Activated CD4-positive, alpha-beta T cell treated with anti-CD3 and anti-CD28 coated beads for 1 hour (primary cell): ENCODE measurements around the gene ABLIM1.

Source experiments
- DNase-seq: peaks from one replicate; pipeline ENCODE4 v3.0.0-alpha.2; 2020

ABLIM1 gene

DNA sequence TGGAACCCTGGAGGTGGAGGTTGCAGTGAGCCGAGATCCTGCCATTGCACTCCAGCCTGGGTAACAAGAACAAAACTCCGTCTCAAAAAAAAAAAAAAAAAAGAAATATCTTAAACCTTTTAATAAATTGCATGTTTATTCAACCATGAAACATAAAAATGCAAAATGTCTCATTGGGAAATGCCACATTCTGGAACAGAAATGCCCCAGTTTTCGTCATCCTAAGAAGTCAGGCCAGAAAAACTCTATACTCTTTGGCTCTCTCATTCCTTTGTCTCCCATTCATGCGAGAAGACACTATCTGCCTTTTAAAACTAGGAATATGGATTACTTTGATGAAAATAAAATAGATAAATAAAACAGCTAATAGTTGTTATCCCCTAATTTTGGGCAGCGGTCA, 21.5 kb upstream of the ABLIM1 start:
- DNase-seq, result no peak

DNA sequence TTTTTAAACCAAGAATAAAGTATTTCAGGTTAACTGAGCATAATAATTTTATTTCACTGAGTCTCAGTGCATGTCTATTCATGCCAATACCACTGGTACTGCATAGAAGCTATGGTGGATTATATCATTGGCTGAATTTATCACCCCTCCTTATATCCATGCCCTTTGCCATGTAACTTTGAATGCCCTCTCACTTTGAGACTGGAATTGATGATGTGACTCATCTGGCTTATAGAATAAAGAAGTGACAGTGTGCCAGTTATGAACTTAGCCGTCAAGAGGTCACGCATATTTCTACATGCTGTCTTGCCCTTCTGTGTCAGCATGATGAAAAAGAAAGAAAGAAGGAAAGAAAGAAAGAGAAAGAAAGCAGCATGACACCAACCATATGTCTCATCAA, 20.7 kb upstream of the ABLIM1 start:
- DNase-seq, result no peak

DNA sequence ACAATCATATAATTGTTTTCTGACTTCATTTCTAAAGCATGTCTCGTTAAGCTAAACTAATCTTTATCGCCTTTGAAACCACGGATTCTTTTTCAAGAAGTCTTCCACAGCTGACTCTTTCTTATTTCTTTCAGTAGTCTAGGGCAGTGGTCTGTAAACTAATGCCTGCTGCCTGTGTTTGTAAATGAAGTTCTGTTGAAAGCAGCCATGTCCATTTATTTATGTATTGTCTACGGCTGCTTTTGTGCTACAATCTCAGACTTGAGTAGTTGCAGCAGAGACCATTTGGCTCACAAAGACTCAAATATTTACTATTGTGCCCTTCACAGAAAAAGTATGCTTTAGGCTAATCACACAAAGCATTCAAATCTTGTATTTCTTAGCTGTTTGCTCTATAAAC, 20.3 kb upstream of the ABLIM1 start:
- DNase-seq, result no peak

DNA sequence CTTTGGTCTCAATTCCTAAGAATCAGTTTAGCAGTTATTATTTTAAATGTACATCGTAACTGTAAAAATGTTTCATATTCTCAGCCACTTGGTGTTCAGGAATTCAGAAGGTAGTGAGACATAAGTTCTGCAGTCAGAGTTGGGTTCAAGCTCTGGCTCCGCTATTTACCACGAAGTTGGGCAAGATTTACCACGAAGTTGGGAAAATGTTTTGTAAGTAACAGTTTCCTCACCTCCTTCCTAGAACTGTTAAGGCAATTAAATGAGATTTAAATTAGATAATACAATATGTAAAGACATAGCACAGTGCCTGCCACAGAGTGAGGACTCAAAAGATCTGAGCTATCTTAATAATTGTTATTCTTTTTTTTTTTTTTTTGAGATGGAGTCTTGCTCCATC, 16.3 kb upstream of the ABLIM1 start:
- no peak for DNase-seq

DNA sequence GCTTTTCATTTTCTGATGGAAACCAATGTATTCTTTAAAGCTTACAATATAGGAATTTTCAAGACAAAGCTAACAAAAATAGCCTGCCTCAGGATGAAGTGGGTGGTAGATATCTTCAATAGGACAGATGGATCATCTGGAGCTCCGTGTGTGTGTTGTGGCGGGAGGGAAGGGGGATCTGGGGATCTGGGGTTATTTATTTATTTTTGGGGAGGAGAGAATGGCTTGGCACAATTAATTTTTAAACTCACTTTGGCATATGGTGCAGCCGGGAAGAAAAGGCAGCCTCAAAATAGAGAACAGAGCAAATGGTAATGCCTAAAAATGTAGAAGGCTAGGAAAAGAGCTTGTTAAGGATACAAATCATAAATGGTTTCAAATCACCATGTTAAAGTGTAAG, 11.6 kb upstream of the ABLIM1 start:
- DNase-seq, result no peak

DNA sequence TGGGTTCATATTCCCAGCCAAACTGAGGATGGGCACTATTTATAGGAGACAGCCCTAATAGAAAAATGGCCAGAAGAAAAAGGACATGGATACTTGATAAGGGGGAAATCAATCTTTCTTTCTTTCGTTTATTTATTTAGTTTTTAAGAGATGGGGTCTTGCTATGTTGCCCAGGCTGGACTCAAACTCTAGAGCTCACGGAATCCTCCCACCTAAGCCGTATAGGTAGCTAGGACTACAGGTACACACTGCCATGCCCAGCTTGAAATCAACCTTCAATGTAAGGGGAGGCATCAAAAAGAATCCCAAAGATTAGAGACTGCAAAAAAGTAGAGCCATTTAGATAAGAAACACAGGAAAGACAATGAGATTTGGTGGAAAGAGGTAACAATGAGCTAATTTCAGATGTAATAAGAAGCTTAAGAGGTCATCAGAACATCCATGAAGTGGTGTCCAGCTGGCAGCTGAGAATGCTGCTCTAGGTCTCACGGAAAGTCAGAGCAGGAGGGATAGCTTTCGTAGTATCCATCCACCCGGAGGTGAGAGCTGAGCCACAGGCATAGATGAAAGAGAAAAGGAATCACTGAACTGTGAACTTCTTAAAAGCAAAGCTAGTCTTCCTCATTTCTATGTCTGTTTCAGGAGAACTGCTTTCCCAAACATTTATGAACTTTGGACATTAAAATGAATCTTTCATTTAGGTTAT, 10.5 kb upstream of the ABLIM1 start:
- DNase-seq, result no peak

DNA sequence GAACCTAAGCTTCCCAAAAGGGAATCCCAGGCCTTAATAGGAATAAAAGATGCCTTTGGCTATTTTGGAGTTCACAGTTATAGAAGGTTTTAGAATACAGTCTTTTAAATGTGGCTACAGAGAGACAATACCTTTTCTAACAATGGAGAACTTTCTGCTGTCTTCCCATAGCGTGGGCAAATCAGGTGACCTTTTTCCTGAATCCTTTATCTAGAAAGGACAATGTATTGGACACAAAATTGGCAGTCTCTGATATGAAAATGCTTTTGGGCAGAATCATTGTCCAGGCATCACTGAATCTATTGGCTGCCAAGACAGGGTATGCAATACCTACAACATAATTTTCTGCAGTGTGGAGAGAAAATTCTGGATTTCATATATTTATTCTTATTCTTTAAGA, 7.8 kb upstream of the ABLIM1 start:
- DNase-seq, result no peak

DNA sequence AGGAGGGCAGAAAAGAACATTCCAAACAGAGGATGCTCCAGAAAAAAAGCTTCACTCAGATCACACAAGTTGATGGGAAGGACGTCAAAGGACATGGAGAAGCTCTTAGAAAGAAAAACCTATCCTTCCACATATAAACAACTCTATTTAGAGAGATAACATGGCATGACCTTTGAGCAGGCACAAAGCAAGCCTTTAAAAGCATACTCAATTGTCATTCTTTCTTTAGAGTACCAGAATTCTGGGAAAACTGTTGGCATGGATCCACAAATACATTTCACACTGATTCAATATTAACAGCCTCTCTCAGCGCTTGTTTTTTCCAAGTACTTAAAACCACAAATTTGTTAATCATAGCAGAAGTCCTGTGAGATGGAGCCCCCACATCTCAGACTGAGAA, 7.3 kb upstream of the ABLIM1 start:
- DNase-seq, result no peak

DNA sequence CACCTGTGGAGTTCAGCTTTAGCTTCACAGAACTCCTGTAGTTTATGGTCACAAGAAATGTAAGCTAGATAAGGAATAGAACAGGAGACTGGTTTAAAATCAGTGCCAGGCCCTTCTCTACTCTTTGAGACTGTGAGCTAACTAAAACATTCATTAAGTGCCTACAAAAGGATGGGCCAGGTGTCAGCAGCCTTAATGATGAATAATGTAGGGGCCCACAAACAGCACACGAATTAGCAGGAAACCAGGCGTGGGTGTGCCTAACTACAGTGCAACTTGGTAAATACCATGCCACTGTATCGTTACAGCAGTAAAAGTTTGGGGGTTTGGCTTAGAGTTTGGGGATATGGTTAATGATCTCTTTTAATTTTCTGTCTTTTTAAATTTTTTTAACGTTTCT, 6.1 kb upstream of the ABLIM1 start:
- DNase-seq, result no peak

DNA sequence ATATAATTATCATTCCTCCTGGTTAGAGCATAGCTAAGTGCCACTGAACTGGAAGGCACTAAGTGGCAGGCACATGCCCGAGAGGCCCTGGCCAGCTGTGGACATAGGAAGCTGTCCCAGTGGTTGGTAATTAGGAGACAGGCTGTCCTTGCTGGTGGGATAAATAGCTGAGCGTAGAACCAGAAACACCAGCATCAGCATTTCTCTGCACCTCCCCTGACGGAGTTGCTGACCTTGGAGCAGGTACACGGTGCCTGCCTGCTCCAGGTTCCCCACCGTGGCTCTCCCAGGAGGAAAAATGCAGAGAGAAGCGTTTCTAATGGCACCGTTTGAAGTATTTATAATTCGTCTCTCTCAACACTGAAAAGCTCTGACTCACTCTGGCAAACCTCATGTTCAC, 5.6 kb upstream of the ABLIM1 start:
- DNase-seq, result no peak

DNA sequence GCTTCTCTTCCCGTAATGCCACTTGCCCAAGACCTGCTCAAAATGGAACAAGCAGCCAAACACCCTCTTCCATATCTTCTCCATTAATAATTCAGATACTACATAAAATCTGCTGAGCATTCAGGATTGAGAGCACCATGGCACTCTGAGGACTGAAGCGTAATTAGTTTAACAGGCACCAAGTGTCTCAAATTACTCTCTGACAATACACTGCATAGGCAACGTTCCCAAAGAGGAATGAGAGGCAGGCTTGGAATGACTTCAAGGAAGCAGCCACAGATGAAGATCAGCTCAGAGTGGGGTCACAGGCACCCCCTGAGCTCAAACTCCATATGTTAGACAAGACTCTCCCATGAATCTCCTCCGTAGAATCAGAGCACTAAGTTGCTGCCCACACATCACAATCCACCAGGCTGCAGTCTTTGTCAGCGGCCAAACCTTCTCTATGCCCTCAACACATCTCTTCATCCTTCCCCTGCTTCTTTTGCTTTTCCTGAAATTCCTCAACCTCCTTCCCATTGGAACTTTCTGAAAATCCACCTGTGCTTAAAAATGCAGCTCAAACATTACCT, 4.7 kb upstream of the ABLIM1 start:
- no peak for DNase-seq

DNA sequence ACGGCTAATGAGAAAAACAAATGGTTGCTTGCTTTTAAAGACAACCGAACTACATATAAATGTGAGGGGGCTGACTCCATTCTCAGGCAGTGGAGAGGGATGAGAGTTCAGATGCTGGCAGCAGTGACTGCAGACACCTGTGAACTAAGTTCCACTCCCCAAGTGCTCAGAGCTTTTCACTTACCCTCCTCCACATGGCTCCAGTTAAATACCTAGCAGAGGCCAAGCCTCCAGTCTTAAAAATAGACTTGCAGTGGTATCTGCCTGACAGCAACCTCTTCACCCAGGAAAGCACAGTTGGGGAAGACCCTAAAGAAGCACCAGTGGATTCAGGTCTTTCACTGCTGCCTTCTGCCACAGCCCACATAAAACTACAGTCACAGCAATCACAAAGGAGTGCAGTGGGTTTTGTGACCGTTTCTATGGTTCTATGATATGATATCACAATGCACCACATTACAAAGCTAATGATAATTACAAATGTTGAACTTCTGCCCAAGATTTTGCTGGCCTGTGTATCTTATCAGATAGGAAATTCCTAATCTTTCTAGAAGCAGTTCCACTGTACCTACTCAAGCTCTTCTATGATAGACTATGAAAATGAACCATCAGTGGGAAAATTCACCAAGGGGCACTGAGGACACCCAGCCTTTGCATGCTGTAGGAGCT, 3.3 kb upstream of the ABLIM1 start:
- no peak for DNase-seq

DNA sequence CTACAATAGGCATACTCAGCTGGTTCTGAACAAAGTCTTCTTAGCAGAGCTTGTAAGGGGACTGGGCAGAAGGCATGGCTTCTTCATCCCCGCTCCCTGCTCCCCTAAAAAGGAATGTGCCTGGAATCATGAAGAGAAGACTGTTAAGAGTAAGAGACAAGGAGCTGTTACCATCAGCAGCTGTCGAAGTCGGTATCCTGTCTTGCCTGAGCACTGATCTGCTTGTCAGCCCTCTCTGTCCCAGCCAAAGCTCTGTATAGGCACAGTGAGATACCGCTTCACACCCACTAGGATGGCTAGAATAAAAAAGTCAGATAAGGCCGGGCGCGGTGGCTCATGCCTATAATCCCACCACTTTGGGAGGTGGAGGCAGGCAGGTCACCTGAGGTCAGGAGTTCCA, 2.4 kb downstream of the ABLIM1 start:
- DNase-seq, result no peak

DNA sequence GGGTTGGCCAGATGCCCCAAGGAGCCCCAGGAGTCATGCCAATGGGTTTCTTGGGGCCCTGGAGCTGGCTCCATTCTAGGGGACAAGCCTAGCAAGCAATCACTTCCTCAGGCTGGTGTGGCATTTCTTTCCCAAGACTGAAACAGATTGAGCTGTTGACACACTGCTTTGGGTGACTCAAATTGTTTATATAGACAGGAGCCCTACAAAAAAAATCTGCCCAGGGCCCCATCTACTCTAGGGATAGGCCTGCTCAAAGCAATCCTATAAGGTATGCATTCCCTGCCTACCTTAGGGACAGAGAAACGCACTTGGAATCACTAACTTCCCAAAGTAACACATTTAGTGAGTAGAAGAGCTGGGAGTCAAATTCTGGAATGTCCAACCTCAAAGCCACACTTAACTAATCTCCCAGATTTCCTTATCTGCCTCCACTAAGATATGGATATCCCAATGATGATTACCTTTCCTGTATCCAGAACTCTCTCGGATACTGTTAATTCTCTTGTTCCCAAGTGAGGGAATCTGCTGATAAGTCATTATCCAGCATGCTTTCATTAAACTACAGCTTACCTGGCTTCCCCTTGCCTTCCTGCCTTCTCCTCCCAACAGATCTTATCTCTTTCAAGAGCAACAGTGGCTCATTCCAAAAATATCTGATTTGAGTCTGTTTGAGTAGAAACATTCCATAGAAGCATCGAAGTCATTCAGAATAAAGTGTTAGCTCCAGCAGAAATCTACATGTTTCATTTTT, 3.1 kb downstream of the ABLIM1 start:
- DNase-seq, result no peak

DNA sequence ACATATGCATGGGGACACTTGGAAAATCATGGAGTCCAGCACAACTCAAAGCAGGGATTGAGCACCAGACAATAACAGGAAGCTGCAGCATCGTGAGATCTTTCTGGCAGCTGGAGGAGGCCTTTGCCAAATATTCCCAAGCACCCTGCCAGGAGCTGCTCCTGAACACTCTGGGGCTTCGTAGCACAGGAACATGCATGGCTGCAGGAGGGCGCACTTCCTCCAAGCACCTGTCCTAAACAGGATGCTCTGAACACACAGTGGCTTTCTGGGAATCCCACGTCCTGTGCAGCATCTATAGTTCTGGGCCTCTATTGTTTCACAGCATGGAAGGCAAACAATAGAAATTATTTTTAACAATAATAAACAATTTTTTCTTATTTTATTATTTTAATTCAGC, 4.1 kb downstream of the ABLIM1 start:
- no peak for DNase-seq

DNA sequence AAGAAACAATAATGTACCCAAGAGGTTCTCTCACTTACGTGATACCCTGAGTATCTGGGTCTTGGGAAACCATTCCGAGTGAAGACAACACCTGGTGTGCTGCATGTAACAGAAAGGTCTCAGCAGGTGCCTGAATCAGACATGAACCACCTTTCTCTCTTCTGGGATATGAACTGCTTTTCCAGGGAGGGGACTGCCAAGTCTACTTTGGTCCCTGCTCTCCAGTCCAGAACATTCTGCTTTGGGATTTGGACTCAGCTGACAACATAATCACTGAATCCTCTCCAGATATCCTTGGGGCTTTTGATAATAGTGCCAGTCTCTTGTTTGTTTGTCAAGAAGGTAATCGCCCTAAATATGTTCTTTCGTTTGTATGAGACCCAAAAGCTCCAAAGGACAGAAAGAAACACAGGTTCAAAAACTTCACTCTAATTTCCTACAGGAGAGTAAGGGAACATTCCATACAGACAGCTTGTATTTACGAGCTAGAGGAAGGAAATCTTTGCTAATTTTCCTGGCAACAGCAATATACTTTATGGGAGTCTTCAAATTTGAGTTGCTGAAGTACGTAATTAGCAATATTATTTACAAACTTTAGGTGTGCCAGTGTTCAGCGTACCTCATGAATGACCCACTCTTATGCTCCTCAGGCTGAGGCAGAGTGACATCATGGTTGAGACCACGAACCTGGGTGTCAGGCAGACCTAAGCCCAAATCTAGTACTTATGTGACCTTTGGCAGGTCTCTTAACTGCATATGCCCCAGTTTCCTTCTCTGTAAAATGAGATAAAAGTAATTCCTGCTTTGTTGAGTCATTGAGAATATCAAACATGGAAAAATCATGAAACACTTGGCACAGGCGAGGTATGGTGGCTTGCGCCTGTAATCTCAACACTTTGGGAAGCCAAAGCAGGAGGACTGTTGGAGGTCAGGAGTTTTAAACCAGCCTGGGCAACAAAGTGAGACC, 5.4 kb downstream of the ABLIM1 start:
- DNase-seq, result no peak

DNA sequence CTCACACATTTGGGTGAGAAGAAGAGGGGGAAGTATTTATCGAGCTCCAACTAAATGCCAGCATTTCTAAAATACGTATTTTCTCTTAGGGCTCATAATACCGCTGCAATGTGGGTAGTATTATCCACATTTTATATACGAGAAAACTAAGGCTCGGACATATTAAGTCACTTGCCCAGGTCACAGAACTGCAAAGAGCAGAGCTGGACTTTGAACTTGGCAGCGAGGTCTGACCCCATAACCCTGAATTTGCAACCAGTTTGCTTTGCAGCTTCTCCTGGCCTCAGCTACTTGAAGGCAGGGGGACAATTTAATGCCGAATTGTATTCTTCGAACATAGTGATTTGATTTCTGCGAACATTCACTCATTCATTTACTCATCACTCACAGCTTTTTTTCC, 7.2 kb downstream of the ABLIM1 start:
- no peak for DNase-seq

DNA sequence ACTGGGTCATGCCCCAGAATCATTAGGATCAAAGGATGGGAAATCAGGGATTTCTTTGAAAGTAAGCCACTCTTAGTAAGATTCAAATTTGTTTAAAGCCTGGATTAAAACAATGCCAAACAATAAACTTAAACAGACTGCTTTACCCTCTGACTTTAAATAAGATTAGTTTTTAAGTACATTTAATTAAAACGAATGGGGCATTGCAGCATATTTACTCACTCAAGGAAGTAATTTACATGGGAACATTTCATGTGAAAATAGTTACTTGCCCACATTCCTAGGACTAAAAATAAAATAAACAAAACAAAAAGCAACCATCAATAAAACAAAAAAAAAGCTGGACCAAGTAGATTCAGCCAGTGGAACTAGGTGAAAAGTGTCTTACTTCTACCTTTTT, 7.8 kb downstream of the ABLIM1 start:
- no peak for DNase-seq

DNA sequence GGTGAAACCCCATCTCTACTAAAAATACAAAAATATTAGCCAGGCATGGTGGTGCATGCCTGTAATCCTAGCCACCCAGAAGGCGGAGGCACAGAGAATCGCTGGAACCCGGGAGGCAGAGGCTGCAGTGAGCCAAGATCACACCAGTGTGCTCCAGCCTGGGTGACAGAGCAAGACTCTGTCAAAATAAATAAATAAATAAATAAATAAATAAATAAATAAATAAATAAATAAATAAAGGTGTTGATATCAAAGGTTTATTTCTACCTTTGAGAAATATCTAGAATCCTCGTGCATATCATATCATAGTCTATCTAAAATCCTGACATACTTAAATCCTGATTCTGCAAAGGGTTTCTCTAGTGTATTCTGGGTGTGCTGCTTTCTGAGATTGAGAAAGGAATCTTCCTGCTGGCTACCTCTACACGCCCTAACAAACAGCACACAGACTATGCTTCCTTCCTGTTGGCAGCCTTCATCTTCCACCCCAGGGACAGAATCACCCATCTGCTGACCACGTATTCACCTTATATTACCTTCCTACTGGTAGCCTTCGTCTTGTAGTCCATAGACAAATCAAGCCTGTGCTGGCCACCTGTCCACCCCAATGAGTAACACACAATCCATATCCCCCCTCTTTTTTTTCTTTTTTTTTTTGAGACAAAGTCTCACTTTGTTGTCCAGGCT, 8.7 kb downstream of the ABLIM1 start:
- DNase-seq, result no peak

DNA sequence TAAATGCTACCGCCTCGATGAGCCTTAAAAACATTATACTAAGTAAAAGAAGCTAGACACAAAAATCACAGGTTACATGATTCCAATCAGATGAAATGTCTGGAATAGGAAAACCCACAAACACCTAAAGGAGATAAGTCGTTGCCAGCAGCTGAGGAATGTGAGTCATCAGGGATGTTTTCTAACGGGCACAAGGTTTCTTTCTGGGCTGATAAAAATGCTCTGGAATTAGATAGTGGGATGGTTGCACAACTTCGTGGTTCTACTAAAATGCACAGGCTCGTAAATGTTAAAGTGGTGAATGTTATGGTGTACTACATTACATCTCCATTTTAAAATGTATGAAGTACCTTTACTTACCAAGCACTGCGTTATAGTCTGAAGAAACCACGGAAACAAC, 9.7 kb downstream of the ABLIM1 start:
- DNase-seq, result no peak

DNA sequence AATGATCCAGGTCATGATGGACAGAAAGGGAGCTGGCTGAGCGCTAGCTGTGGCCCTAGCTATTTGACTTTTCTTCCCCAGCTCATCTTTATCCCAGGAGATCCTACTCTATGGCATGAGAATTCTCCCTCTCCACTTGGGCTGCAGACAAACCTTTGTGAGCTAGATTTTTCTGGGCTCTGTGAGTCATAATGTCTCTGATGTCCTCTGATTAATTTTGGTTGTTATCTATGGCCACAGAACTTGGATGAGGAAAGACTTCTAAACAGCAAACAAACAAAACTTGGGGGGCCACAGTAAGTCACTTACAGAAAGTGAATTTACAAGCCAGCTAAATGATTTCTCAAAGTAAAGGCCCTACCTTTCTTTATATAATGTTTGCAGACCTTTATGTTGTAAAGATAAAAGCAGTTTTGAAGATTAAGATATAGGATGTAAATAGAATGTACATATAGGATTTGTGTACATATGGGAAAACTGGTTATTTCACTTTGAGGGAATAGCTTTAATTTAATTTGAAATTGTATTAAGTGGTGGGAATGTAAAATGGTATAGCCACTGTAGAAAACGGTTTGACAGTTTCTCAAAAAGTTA, 10.4 kb downstream of the ABLIM1 start:
- no peak for DNase-seq

DNA sequence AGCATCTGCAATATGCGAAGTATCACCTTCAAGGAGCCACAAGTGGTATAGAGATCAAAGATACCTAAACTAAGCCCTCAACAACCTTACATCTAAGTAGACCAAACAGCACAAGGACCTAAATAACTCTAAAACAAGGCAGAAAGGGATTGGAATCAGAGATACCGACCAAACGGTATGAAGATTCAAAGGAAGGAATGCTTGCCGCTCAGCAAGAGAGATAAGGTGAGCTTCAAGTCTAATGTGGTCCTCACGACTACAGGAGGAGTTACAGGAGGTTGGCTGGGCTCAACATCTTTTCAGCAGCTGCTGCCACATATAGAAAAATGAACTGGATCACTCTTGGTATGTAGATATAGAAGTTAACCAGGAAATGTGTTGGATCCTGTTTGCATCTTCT, 11.6 kb downstream of the ABLIM1 start:
- no peak for DNase-seq
